ENCODE results near the gene CSRNP3. TPM values are rescaled to one million over a fixed set of nuclear protein-coding genes. Genes with fewer than 3 reads are reported as not detected.

Gene CSRNP3
- total and polyA plus RNA-seq, 2 donors (not counting 1 experiment from before 2014, with no cell fraction given): not detected

DNA sequence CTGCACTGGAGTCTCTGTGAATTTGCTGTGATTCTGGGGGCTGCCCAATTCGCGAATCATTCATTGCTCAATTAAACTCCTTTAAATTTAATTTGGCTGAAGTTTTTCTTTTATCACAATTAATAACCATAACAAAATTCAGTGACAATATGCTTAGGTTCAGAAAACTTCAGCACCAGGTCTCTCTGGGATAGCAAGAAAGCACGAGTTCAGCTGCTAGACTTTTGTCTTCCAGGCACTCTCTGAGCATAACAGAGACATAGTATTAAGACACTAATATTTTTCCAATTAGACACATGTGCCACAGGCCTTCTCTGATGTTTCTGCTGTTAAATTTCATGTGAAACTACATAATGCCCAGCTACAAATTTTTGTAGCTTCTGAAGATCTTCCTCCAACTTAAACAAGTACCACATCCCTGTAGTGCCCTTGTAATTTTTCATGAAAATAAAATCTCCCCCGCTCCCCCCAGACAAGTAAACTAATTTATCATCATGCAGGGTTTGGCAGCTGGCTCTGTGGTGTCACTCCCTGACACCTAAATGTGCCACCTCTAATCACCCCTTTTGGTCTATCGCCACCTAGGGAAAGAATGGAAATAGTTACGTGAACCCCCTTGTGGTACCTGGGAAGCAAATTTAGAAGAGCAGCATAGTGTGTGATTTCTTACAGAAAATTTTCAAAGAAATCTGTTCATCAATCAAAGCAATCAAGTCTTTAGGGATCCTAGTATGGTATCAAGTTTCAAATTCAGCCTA lies 94.1 kb downstream of the CSRNP3 start:
- H3K4me3 Mint-ChIP-seq: no peak overlapping the region
- CTCF ChIA-PET: interaction anchor here (1.3 to 1.9 kb wide), 2 partner anchors 162 to 311 kb away, joined by 3 to 7 read pairs; no protein-coding TSS in a partner anchor
- no peak overlapping the region for H2AFZ ChIP-seq (ENCODE audit: insufficient read depth, low read depth, low read length, poor library complexity, severe bottlenecking)
- no peaks in the 10 kb centered on the region for H3K36me3 ChIP-seq (replicated peaks in 1 of 2; ENCODE audit: control extremely low read depth in 1 of 2, control insufficient read depth in 1 of 2, extremely low read depth in 1 of 2, insufficient read depth in 2 of 2, low read length in 1 of 2)
- H3K4me3 ChIP-seq (ENCODE audit: control extremely low read depth in 1 of 5, extremely low read depth in 1 of 5, insufficient read depth in 1 of 5, low read depth in 2 of 5, low read length in 4 of 5): no peak overlapping the region
- TF ChIP-seq, protein P1, sequence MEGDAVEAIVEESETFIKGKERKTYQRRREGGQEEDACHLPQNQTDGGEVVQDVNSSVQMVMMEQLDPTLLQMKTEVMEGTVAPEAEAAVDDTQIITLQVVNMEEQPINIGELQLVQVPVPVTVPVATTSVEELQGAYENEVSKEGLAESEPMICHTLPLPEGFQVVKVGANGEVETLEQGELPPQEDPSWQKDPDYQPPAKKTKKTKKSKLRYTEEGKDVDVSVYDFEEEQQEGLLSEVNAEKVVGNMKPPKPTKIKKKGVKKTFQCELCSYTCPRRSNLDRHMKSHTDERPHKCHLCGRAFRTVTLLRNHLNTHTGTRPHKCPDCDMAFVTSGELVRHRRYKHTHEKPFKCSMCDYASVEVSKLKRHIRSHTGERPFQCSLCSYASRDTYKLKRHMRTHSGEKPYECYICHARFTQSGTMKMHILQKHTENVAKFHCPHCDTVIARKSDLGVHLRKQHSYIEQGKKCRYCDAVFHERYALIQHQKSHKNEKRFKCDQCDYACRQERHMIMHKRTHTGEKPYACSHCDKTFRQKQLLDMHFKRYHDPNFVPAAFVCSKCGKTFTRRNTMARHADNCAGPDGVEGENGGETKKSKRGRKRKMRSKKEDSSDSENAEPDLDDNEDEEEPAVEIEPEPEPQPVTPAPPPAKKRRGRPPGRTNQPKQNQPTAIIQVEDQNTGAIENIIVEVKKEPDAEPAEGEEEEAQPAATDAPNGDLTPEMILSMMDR (IDR thresholded peaks at IDR 0.05): no peak
- no peak for TF ChIP-seq EZH2 (IDR thresholded peaks at IDR 0.05; ENCODE audit: borderline replicate concordance, insufficient read depth, low read depth, low read length, poor library complexity, severe bottlenecking)
- no peak overlapping the region for H3K27ac ChIP-seq (ENCODE audit: low read length in 2 of 2)
- WGBS (ENCODE audit: insufficient coverage): 83% methylated on average over 2 of the region's 6 CpGs
- no peaks in the 10 kb centered on the region for H3K4me1 ChIP-seq (ENCODE audit: control insufficient read depth in 2 of 2, insufficient read depth in 2 of 2, low read length in 2 of 2)
- intact Hi-C loops (cut with micrococcal nuclease): loop anchor here (10.0 kb wide), 1 partner anchor 131 kb away; no protein-coding TSS in a partner anchor
- no peak overlapping the region for H3K27ac Mint-ChIP-seq
- no peak overlapping the region for H3K4me2 ChIP-seq (replicated peaks; ENCODE audit: low read depth, low read length, poor library complexity, severe bottlenecking)
- no peaks in the 10 kb centered on the region for H4K20me1 ChIP-seq (ENCODE audit: control insufficient read depth, insufficient read depth, low read length, poor library complexity, severe bottlenecking)
- H3K27me3 ChIP-seq (replicated peaks in 1 of 4; ENCODE audit: control extremely low read depth in 1 of 4, control insufficient read depth in 3 of 4, insufficient read depth in 4 of 4, low read length in 3 of 4): peaks cover 0 to 4% (median 0%) of the 10 kb centered on the region in 4 experiments
- no peaks in the 10 kb centered on the region for H3K9me3 Mint-ChIP-seq (ENCODE audit: insufficient read depth)
- ATAC-seq (ENCODE audit: low read depth) (no peak), DNase-seq (peak; percentile 13)
- H3K27me3 Mint-ChIP-seq: peaks cover 11% of the 10 kb centered on the region
- POLR2A ChIA-PET: no interaction called here
- no peaks in the 10 kb centered on the region for H3K4me1 Mint-ChIP-seq
- no peak overlapping the region for H3K9ac ChIP-seq (ENCODE audit: low read length)
- no peaks in the 10 kb centered on the region for H3K9me3 ChIP-seq (ENCODE audit: control extremely low read depth in 1 of 3, control insufficient read depth in 2 of 3, insufficient read depth in 1 of 3, low read length in 2 of 3)
- H3K79me2 ChIP-seq (ENCODE audit: control insufficient read depth, insufficient read depth, low read length): no peaks in the 10 kb centered on the region

DNA sequence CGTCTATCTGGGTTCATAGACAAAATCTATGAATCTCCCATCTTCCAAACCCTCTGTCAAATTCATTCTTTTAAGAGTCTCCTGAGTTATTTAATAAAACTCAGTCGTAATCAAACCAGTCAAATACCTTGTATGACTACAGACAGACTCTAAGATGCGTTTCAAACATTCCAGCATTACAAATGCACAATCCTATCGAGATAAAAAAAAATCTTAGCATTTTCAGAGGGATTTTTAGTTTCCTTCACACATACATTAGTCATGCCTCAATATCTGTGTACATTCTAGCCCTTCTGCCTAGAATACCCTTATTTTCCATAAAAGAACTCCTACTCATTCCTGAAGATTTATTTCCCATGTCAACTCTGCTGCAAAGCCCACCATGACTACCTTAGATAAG lies 96.5 kb downstream of the CSRNP3 start:
- Histone ChIP-seq H3K27ac (ENCODE audit: low read length in 2 of 2) (no peak overlapping the region), H2AFZ (ENCODE audit: insufficient read depth, low read depth, low read length, poor library complexity, severe bottlenecking) (no peak overlapping the region), H3K36me3 (replicated peaks in 1 of 2; ENCODE audit: control extremely low read depth in 1 of 2, control insufficient read depth in 1 of 2, extremely low read depth in 1 of 2, insufficient read depth in 2 of 2, low read length in 1 of 2) (no peaks in the 10 kb centered on the region), H3K4me2 (replicated peaks; ENCODE audit: low read depth, low read length, poor library complexity, severe bottlenecking) (no peak overlapping the region), H3K27me3 (replicated peaks in 1 of 4; ENCODE audit: control extremely low read depth in 1 of 4, control insufficient read depth in 3 of 4, insufficient read depth in 4 of 4, low read length in 3 of 4) (peaks cover 0 to 4% (median 0%) of the 10 kb centered on the region in 4 experiments), H3K9me3 (ENCODE audit: control extremely low read depth in 1 of 3, control insufficient read depth in 2 of 3, insufficient read depth in 1 of 3, low read length in 2 of 3) (no peaks in the 10 kb centered on the region), H3K4me3 (ENCODE audit: control extremely low read depth in 1 of 5, extremely low read depth in 1 of 5, insufficient read depth in 1 of 5, low read depth in 2 of 5, low read length in 4 of 5) (no peak overlapping the region), H3K4me1 (ENCODE audit: control insufficient read depth in 2 of 2, insufficient read depth in 2 of 2, low read length in 2 of 2) (no peaks in the 10 kb centered on the region), H4K20me1 (ENCODE audit: control insufficient read depth, insufficient read depth, low read length, poor library complexity, severe bottlenecking) (no peaks in the 10 kb centered on the region), H3K79me2 (ENCODE audit: control insufficient read depth, insufficient read depth, low read length) (no peaks in the 10 kb centered on the region), H3K9ac (ENCODE audit: low read length) (no peak overlapping the region)
- ATAC-seq (ENCODE audit: low read depth) (no peak), DNase-seq (no peak)
- 100% methylated on average over 1 of the region's 4 CpGs for whole genome bisulfite sequencing (ENCODE audit: insufficient coverage)
- Mint-ChIP-seq H3K27me3 (peaks cover 7% of the 10 kb centered on the region), H3K4me3 (no peak overlapping the region), H3K4me1 (no peaks in the 10 kb centered on the region), H3K9me3 (ENCODE audit: insufficient read depth) (no peaks in the 10 kb centered on the region), H3K27ac (no peak overlapping the region)
- TF ChIP-seq EZH2 (IDR thresholded peaks at IDR 0.05; ENCODE audit: borderline replicate concordance, insufficient read depth, low read depth, low read length, poor library complexity, severe bottlenecking): no peak
- TF ChIP-seq, protein P1 (IDR thresholded peaks at IDR 0.05): no peak
- intact Hi-C loops (cut with micrococcal nuclease): loop anchor here (10.0 kb wide), 1 partner anchor 129 kb away; no protein-coding TSS in a partner anchor
- POLR2A ChIA-PET: no interaction called here
- CTCF ChIA-PET: no interaction called here
